GM19023 (cell line): ENCODE data around the gene SLCO2A1.

Experiments used
- ATAC-seq: cut with Tn5 transposase; IDR thresholded peaks from one replicate; pipeline ENCODE4 v1.9.1; 2021; ENCODE audit warnings: mild to moderate bottlenecking, moderate library complexity; ENCODE audit not compliant: unreplicated experiment

Gene SLCO2A1

DNA sequence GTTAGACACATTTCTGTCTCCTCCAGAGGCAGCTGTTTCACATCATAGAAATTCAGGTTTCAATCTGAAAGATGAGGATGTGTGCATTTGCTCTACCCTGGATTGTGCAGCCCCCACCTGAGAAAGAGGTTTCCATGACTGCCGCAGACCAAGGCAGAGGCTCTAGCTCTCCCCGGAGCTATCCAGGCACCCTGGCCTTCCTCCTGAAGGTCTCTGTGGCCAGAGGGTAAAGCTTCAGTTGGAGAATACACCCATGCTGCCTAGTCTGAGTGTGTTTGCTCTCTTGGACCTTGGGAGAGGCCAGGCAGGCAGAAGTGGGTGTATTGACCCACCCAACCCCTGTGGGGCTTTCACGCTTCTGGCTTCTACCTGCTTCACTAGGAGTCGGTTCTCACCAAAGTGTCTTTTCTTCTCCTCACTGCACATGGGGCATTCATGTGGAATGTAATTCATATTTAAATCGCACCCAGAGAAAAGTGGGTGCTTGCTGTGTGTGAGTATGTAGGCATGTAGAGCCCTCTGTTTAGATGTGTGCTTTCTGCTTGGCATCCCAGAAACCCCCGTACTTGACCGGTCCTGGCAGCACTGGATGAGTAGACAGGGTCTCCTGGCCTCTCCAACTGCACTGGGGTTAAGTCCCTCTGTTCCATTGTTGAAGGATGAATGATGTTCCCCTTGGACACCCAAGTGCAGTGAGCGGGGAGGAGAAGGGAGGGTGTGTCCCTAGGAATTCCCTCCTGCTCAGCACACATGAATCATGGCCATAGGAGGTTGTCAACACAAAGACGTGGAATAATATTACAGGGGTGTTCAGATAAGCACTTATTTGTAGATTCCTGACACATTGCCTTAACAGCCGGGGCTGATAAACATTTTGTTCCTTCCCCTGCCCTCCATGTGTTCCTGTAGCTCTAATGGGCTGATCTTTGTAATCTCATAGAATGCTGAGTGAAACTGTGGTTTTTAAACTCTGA is 113.8 kb downstream of the SLCO2A1 start:
- no peak for ATAC-seq

DNA sequence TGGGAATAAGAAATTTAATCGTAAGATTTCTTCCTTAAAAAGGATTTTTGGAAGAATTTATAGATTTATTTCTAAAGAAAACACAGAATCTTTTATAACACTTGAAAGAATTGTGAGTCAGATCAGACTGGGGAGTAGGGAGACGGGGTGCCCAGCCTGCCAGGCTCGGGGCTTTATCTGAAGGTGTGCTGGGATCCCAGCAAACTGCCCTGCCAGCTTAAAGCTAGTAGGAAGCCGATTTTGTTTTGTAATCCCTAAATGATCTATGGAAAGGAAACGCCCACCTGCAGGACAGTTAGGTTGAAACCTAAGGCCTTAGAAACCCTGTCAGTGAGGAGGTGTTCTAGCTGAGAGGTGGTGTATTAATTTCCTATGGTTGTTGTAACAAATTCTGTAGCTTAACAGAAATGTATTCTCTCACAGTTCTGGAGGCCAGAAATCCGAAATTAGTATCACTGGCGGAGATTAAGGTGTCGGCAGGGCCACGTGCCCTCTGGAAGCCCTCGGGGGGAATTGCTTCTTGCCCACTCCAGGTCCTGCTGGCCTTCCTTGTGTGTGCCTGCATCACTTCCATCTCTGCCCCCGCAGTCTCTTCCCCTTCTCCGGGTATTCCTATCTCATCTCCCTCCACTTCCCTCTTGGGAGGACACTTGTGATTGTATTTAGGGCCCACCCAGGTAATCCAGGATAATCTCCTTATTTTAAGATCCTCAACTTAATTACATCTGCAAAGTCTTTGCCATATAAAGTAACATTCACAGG is 114.7 kb downstream of the SLCO2A1 start:
- no peak for ATAC-seq

- no peak for ATAC-seq
These were observed 119.3 kb downstream of the SLCO2A1 start for GRCh38 chr3:133910422-133910821.

GRCh38 chr3:133905376-133905775 is 124.3 kb downstream of the SLCO2A1 start:
- no peak for ATAC-seq

GRCh38 chr3:133901847-133902246 is 127.9 kb downstream of the SLCO2A1 start:
- no peak for ATAC-seq

DNA sequence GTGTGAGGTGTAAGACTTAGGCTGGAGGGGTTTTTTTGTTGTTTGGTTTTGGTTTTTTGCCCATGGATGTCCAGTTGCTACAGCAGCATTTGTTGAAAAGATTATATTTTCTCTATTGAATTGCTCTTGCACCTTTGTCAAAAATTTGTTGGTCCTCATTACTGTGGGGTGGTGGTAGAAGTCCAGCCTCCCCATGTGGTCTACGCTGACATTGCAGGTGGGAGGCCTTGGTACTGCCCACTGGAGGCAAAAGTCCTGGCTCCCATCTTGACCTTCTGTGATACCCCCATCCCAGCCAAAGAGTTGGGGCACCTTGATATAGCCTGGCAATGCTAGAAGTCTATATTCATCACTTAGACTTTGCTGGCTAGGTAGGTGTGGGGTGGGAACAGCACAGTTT is 128.6 kb downstream of the SLCO2A1 start:
- ATAC-seq, result no peak

DNA sequence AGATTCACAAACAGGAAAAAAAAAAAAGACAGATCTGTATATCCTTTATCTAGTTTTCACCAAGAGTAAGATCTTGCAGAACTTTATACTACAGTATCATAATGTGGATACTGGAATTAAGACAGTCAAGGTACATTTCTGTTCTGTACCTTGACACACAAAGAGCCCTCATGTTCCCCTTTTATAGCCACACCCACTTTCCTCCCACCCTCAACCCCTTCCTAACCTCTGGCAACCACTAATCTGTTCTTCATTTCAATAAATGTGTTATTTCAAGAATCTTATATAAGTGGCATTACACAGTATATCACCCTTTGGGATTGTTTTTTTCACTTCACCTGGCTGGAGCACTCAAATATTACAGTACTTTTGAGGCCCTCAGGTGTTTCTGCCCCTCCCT is 130.4 kb downstream of the SLCO2A1 start:
- ATAC-seq, result no peak

DNA sequence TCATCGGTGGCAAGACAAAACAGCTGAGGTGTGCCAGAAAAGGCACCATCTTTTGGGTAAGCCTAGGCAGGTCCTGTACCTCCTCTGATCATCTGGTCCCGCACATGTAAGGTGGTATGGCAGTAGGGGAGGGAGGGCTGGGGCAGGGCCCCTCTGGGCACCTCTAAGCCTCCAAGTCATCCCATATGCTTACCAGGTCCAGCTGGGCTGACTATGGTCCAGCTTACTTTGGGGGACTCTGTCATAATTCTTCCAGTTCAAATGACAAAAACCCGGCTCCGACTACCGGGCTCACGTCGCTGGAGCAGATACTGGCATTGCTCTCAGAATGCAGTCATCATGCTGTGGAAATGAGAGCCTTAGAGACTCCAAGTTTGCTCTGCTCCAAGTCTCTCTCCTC is 132.2 kb downstream of the SLCO2A1 start:
- no peak for ATAC-seq

DNA sequence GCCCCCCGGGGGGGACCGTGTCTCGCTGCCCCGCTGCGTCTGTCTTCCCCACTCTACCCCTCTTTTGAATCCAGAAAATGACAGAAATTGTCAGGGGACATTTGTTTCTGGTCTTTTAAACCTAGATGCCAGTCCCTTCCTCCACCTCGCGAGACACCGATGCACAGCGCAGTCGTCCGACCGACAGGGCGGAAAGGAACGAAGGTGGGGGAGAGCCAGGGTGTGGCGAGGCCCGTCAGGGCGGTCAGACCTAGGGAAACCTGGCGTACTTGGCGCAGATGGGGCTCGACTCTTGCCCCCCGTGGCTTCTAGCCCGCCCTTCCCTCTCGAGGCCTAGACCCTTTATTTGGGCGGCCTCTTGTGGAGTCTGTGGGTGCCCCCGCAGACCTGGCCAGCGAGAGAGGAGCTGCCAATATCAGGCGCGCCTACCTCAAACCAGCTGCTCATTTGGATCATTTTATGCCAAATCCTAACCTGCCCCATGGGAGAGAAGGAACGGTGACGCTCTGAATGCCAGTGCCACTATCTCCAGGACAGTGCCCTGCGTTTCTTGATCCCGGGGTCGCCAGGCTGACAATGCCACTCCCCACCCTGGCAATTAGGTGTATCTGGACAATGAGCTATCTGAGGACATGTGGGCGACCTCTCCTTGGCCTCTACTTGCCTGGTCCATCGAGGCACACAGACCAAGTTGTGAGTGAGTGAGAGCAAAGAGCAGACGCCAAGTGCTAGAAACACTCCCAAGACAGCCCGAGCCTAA is 133.5 kb downstream of the SLCO2A1 start:
- ATAC-seq, result no peak

- peak; percentile 48 for ATAC-seq
These were observed 134.3 kb downstream of the SLCO2A1 start, which contains the start of gene RAB6B for GRCh38 chr3:133895208-133896001. RAB6B (minus strand) TSS chr3:133895882; CDS start chr3:133895466, 416 bp downstream.

- no peak for ATAC-seq
These were observed 135.1 kb downstream of the SLCO2A1 start for GRCh38 chr3:133894353-133895207.

GRCh38 chr3:133893683-133894352 is 135.9 kb downstream of the SLCO2A1 start:
- no peak for ATAC-seq

GRCh38 chr3:133892541-133893231 is 137.0 kb downstream of the SLCO2A1 start:
- no peak for ATAC-seq

- no peak for ATAC-seq
These were observed 137.9 kb downstream of the SLCO2A1 start for GRCh38 chr3:133891662-133892378.

DNA sequence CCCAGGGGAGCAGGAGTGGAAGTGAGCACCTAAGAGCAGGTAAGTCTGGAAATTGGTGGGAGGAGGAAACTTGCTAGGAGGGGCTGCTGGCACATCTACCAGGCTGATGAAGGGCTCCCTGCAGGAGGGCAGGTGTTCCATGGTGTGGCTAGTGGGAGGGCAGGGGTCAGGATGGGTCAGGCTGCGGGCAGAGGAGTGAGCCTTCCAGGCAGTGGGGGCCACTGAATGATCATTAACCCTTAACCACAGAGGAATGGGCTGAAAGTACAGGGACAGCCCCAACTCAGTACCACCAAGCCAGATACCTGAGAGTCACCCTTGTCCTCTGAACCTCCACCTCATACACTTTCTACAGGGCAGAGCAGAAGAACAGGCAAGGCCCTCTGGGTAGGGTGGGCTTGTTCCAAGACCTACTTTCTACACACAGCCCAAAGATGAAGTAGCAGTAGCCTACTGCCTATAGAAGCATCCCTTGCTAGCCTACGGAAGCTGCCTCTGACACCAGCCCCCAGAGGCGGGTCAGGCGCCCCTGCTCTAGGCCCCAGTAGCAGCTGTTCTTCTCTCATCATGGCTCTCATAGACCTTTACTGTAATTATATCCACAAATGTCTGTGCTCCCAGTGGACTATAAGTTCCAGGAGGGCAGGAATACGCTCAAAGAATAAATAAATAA is 138.6 kb downstream of the SLCO2A1 start:
- no peak for ATAC-seq

- no peak for ATAC-seq
These were observed 139.7 kb downstream of the SLCO2A1 start for GRCh38 chr3:133890037-133890436.
